A673 (cell line): ENCODE results near the gene SIK2. TPM values are rescaled to one million over a fixed set of nuclear protein-coding genes. Genes with fewer than 3 reads are reported as not detected.

Experiments used
- BruUV-seq: library from RNA; stranded (reverse); fragments of 400-500 nt; replicated peaks from 2 replicates; lab custom pipeline; 2021; lab: Mats Ljungman, UMichigan
- CTCF ChIA-PET: fragments of 300-600 bp; sonication (Branson Sonifier 250); formaldehyde crosslinking; loops from one replicate; lab custom pipeline; 2022; ENCODE audit warnings: antibody characterized with exemption; lab: Charles Lee
- POLR2A ChIA-PET: fragments of 300-600 bp; sonication (Branson Sonifier 250); formaldehyde crosslinking; loops from one replicate; lab custom pipeline; 2022; ENCODE audit warnings: antibody characterized with exemption; ENCODE audit not compliant: low non-redundant PET; lab: Charles Lee
- DNase-seq: peaks from one replicate; pipeline ENCODE4 v3.0.0-alpha.2; 2015; ENCODE audit warnings: low spot score
- H3K27ac ChIP-seq: fragments of 200-600 bp; sonication (generic); 2 replicates; pipeline ENCODE4 v1.5.1; 2016; ENCODE audit warnings: mixed run types, low read depth, mild to moderate bottlenecking, mixed read lengths, antibody characterized with exemption, low read length; ENCODE audit not compliant: poor library complexity, severe bottlenecking
- H3K27me3 ChIP-seq: fragments of 200-600 bp; sonication (generic); replicated peaks from 2 replicates; pipeline ENCODE4 v1.6.1; 2017; ENCODE audit warnings: mixed run types, low read depth, mild to moderate bottlenecking, mixed read lengths, antibody characterized with exemption, low read length; ENCODE audit not compliant: insufficient read depth, poor library complexity
- H3K36me3 ChIP-seq: fragments of 200-600 bp; sonication (generic); 2 replicates; pipeline ENCODE4 v1.6.1; 2016; ENCODE audit warnings: mixed run types, mild to moderate bottlenecking, mixed read lengths, antibody characterized with exemption, low read length; ENCODE audit not compliant: insufficient read depth, poor library complexity, severe bottlenecking
- H3K4me1 ChIP-seq: fragments of 200-600 bp; sonication (generic); 2 replicates; pipeline ENCODE4 v1.6.1; 2017; ENCODE audit warnings: mixed run types, mild to moderate bottlenecking, mixed read lengths, antibody characterized with exemption, low read length; ENCODE audit not compliant: insufficient read depth, poor library complexity, severe bottlenecking
- H3K4me3 ChIP-seq: fragments of 200-600 bp; sonication (generic); 2 replicates; pipeline ENCODE4 v1.5.1; 2016; ENCODE audit warnings: low read depth, mixed run types, mild to moderate bottlenecking, mixed read lengths, low read length; ENCODE audit not compliant: poor library complexity, severe bottlenecking
- H3K9me3 ChIP-seq: fragments of 200-600 bp; sonication (generic); 2 replicates; pipeline ENCODE4 v1.6.1; 2016; ENCODE audit warnings: mixed run types, low read depth, mild to moderate bottlenecking, mixed read lengths, antibody characterized with exemption, low read length; ENCODE audit not compliant: poor library complexity, severe bottlenecking
- CTCF ChIP-seq: fragments of 300-800, 200-600 bp; sonication (generic); conservative IDR thresholded peaks from 2 replicates; pipeline ENCODE4 v1.5.1; 2017; ENCODE audit warnings: low read depth, mild to moderate bottlenecking, antibody characterized with exemption, low read length, moderate library complexity, mixed read lengths
- EZH2 ChIP-seq: fragments of 200-600 bp; sonication (generic); IDR thresholded peaks from 2 replicates; pipeline ENCODE4 v1.6.1; 2017; ENCODE audit warnings: borderline replicate concordance, low read depth, mild to moderate bottlenecking, mixed read lengths, antibody characterized with exemption, low read length; ENCODE audit not compliant: poor library complexity, severe bottlenecking
- intact Hi-C: fragments of 100-400 bp; cut with micrococcal nuclease; formaldehyde crosslinking; loops from one replicate; pipeline ENCODE4 v1.10.0; 2022; ENCODE audit not compliant: unreplicated experiment
- total RNA-seq: library from RNA; stranded (reverse); gene quantifications from 2 replicates; pipeline ENCODE4 v1.2.3, GENCODE V29; 2021

Gene SIK2
- total RNA-seq, 1 experiment from 2014 or later, result 18.7 TPM

GRCh38 chr11:111620518-111620917 is 18.3 kb downstream of the SIK2 start:
- ChIA-PET POLR2A (no interaction called here), CTCF (no interaction called here)
- no peaks in the 10 kb centered on the region for H3K9me3 ChIP-seq
- H3K27ac ChIP-seq, result no peak overlapping the region
- no peak for TF ChIP-seq EZH2
- no peak for TF ChIP-seq CTCF
- DNase-seq, result no peak
- H3K4me3 ChIP-seq, result no peak overlapping the region
- BruUV-seq, result no TSS peak
- H3K27me3 ChIP-seq, result no peaks in the 10 kb centered on the region
- peaks cover 24% of the 10 kb centered on the region for H3K36me3 ChIP-seq
- no peaks in the 10 kb centered on the region for H3K4me1 ChIP-seq
- intact Hi-C loops, result no loop called here

- no peaks in the 10 kb centered on the region for H3K9me3 ChIP-seq
- no peaks in the 10 kb centered on the region for H3K4me1 ChIP-seq
- BruUV-seq, result no TSS peak
- POLR2A ChIA-PET, result no interaction called here
- no peaks in the 10 kb centered on the region for H3K27me3 ChIP-seq
- TF ChIP-seq CTCF, result no peak
- no peak for TF ChIP-seq EZH2
- no peak overlapping the region for H3K4me3 ChIP-seq
- CTCF ChIA-PET, result no interaction called here
- H3K27ac ChIP-seq, result no peak overlapping the region
- intact Hi-C loops, result no loop called here
- peaks cover 24% of the 10 kb centered on the region for H3K36me3 ChIP-seq
- no peak for DNase-seq
These were observed 21.3 kb downstream of the SIK2 start for GRCh38 chr11:111623527-111624030.

GRCh38 chr11:111624608-111625007 is 22.4 kb downstream of the SIK2 start:
- BruUV-seq, result no TSS peak
- DNase-seq, result no peak
- no peaks in the 10 kb centered on the region for H3K27me3 ChIP-seq
- no peak overlapping the region for H3K27ac ChIP-seq
- H3K4me1 ChIP-seq, result no peaks in the 10 kb centered on the region
- ChIA-PET POLR2A (no interaction called here), CTCF (no interaction called here)
- TF ChIP-seq CTCF, result no peak
- TF ChIP-seq EZH2, result no peak
- no peaks in the 10 kb centered on the region for H3K9me3 ChIP-seq
- intact Hi-C loops, result no loop called here
- H3K4me3 ChIP-seq, result no peak overlapping the region
- H3K36me3 ChIP-seq, result peaks cover 24% of the 10 kb centered on the region
